Activated CD8-positive, alpha-beta memory T cell treated with anti-CD3 and anti-CD28 coated beads, Interleukin-2, amount 50 U/mL, for 1 hour (primary cell): ENCODE measurements around the gene EPO.
"Not testable (repeated sequence)": the region's sequence is repeated elsewhere in the genome, so short reads cannot be mapped to it uniquely, and the experiment has no call there.

ENCODE experiments used
- DNase-seq: peaks from one replicate; pipeline ENCODE4 v3.0.0-alpha.2; 2020; ENCODE audit errors: extremely low read depth

The EPO gene

GRCh38 chr7:100682991-100683658 lies 37.1 kb upstream of the EPO start:
- no peak for DNase-seq

GRCh38 chr7:100683659-100684533 lies 36.4 kb upstream of the EPO start:
- no peak for DNase-seq

- DNase-seq: no peak
These were observed 35.7 kb upstream of the EPO start for GRCh38 chr7:100684534-100685042.

GRCh38 chr7:100685049-100685605 lies 35.1 kb upstream of the EPO start:
- no peak for DNase-seq

GRCh38 chr7:100685631-100686145 lies 34.6 kb upstream of the EPO start:
- no peak for DNase-seq

- no peak for DNase-seq
These were observed 34.0 kb upstream of the EPO start for GRCh38 chr7:100686201-100686821.

- no peak for DNase-seq
These were observed 33.5 kb upstream of the EPO start for GRCh38 chr7:100686822-100687211.

GRCh38 chr7:100687261-100687660 lies 33.0 kb upstream of the EPO start:
- DNase-seq: no peak

- DNase-seq: no peak
These were observed 32.4 kb upstream of the EPO start for GRCh38 chr7:100687751-100688300.

- no peak for DNase-seq
These were observed 31.9 kb upstream of the EPO start for GRCh38 chr7:100688326-100688860.

GRCh38 chr7:100689230-100690135 lies 30.8 kb upstream of the EPO start:
- no peak for DNase-seq

- peak; percentile 55 for DNase-seq
These were observed 28.3 kb upstream of the EPO start for GRCh38 chr7:100691676-100692577.

- DNase-seq: no peak
These were observed 27.7 kb upstream of the EPO start for GRCh38 chr7:100692578-100692961.

- DNase-seq: no peak
These were observed 26.8 kb upstream of the EPO start for GRCh38 chr7:100693312-100694097.

- DNase-seq: no peak
These were observed 26.0 kb upstream of the EPO start, which contains the start of gene GIGYF1 for GRCh38 chr7:100694098-100694745. Gene GIGYF1 (minus strand): TSS chr7:100694250. CDS start chr7:100688238, 6,012 bp downstream.

- DNase-seq: no peak
These were observed 24.1 kb upstream of the EPO start for GRCh38 chr7:100696123-100696521.

GRCh38 chr7:100699018-100699417 lies 21.2 kb upstream of the EPO start:
- no peak for DNase-seq

GRCh38 chr7:100701089-100701488 lies 19.2 kb upstream of the EPO start:
- not testable (repeated sequence) for DNase-seq
